ENCODE results near the gene EED.

- TF ChIP-seq CTCF (IDR thresholded peaks at IDR 0.05), result no peak
- TF ChIP-seq POLR2A (IDR thresholded peaks at IDR 0.05), result no peak
Observed at GRCh38 chr11:86292912-86293616, 48.5 kb downstream of the EED start.

Data from thyroid gland (tissue), 4 donors.